HG03280 (cell line): ENCODE data around the gene DDX3Y.

ENCODE experiments used
- ATAC-seq: cut with Tn5 transposase; IDR thresholded peaks from one replicate; pipeline ENCODE4 v1.9.1; 2021; ENCODE audit warnings: mild to moderate bottlenecking, moderate library complexity; ENCODE audit not compliant: unreplicated experiment

DDX3Y gene

DNA sequence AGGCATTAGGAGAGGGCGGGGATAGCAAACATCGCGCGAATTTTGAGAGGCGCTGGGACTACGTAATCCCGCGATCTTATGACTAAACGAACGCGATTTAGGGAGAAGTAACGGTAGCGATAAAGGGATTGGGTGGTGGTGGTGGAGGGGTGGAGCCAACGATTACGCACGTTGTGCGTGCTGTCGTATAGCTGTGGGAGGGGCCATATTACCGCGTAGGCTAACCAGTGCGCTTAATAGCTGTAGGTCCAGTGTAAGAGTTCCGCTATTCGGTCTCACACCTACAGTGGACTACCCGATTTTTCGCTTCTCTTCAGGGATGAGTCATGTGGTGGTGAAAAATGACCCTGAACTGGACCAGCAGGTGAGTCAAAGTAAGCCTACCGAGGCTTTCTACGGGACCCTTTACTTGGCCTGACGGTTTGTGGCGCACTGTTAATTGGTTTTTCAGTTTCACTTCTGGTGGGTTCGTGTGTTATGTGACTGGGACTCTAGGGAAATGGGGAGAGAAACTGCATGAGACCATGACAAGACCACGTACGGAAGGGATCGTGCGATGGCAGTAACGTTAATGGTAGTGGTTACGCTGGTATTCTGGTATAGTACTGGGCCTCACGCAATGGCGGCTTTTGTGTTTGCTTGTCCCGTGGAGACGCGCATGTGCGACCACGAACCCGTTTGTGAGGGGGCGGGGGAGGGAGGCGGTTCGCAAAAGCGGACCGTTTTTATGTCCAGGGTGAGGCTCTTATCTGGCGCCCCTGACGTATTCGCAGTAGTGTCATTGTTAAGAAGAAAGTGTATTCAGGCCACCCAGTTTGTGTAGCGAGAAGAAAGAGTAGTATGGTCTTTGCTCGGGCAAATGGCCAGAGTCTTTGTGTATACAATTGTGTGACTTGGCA, at the start of gene DDX3Y:
TSS of gene DDX3Y (plus strand) at position 251 of the 899 bp plus-strand sequence. CDS start at position 320, 69 bp downstream.
- peak; percentile 87 for ATAC-seq

DNA sequence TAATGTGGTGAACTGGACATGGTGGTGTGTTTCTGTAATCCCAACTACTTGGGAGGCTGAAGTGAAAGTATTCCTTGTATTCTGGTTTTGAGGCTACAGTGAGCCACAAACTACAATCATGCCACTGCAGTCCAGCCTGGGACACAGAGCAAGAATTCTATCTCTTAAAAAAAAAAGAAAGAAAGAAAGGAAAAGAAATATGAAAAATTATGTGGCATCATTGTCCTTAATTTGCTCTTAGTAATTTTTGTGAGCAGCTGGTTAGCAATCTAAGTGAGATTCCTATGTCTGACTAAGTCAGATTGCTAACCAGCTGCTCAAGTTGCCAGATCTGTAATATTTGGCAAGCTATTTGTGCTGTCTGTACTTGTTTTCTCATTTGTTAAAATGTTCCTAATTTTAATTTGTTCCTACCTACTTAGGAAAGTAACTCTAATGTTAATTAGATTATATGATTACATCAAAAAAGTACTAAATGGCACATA, 48.8 kb upstream of the DDX3Y start:
- no peak for ATAC-seq

DNA sequence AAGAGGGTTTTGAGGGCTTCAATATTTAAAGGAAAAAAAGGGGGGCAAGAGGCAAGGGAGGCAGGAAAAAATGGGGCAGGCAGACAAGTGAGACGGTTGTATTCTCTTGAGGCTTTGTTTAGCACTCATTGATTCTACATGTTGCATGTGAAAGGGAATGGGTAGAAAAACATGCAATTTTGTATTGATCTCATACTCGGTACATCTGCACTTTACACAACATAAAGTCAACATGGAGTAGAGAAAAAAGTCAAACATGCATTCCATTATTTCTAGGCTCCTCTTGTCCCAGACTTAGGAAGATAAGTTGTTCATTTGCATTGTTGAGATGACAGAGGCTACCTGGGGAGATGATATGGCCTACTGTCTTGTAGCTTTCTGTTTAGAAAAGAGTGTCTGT, 36.7 kb upstream of the DDX3Y start:
- ATAC-seq, result no peak

DNA sequence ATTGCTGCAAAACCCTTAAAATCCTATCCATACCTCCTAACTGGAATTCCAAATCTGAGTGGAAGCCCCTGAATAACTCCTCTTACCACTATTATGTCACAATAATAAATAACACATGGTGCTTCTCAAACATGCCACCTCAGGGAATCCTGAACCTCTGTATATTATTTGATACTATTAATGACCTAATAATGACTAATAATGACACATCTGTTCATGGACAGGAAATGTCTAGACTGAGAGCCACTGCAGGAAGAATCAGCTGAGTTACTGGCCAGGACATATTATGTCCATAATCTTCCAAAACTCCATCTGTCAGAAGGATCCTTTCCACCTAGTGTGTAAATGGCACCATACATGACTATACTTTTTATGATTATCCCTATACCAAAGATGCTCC, 7.7 kb upstream of the DDX3Y start:
- ATAC-seq, result no peak

DNA sequence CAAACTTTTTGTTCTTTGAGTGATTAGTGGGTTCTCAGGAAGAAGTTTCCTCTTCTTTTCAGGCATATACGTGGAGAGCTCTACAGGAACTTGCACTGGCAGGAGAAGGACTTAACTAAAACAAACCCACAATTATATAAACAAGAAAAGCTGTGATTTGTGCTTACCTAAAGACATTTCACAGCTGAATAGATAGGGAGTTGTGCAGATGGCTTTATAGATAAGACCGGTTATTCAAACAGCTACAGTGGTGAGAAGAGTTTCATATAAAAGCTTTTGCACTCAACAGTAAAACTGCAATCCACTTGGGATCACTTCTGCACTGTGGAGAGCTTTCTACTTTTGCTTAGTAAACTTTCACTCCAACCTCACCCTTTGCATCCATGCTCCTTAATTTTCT, 6.1 kb upstream of the DDX3Y start:
- ATAC-seq, result no peak

DNA sequence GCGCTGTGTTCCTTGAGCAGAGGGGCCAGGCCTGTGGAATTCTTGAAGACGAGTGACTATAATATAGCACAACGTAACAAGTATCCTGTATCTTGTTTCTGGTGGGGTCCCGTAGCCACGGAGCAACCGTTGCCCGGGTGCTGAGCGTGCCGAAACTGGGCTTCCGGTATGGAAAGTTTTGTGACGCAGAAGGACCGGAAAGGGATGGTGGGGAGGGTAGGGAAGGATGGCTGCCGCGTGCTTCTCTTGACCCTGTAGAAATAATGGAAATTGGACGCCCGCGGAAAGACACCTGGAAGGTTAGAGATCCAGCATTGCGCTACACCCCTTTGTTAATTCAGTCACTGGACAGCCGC, 827 bp downstream of the DDX3Y start:
- peak; percentile 44 for ATAC-seq

DNA sequence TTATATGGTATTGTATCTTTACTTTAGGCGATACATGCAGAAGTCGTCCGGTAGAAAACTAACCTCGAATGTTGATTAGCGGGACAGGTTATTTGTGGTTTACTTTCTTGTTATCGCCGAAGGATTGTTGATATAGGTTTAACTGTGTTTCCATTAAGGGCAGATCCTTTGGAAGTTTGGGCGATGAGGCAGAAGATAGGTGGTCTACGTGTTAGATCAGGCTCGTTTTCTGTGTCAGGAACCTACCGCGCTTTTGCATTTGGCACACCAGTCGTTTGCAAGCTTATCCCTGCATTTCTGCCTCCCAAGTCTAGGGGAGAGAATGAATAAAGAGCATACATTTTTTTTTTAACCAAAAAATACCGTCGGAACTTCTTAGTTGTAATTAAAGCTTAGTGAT, 1.2 kb downstream of the DDX3Y start:
- no peak for ATAC-seq

DNA sequence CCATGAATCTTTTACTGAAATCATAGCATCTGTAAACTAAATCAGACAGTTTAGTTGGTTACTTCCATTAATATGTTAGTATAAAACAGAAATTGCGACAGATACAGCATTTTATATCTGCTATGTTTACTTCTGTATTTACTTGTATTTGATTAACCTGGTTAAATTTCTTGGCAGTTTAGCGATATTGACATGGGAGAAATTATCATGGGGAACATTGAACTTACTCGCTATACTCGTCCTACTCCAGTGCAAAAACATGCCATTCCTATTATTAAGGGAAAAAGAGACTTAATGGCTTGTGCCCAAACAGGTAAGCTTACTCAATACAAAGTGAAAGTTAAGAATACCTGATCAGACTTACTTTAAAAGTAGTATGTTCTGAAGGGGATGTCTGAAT, 8.9 kb downstream of the DDX3Y start:
- ATAC-seq, result no peak

DNA sequence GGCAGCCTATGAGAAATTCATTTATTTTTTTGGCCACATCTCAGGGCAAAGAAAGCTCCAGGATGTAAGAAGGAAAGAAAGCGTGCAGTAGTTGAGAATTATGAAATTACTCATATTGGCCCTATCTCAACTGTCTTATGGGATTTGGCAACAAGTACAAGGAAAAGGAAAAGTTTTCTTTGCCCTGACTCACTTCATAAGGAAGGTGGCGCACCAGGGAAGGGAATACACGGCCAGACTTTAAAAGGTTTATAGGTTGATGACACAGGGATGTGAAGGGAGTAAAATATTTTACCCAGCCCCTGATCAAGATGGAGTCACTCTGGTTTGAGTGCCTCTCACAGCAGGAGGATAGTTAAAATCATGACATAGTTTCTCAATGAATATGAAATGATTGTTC, 23.4 kb downstream of the DDX3Y start:
- ATAC-seq, result no peak

DNA sequence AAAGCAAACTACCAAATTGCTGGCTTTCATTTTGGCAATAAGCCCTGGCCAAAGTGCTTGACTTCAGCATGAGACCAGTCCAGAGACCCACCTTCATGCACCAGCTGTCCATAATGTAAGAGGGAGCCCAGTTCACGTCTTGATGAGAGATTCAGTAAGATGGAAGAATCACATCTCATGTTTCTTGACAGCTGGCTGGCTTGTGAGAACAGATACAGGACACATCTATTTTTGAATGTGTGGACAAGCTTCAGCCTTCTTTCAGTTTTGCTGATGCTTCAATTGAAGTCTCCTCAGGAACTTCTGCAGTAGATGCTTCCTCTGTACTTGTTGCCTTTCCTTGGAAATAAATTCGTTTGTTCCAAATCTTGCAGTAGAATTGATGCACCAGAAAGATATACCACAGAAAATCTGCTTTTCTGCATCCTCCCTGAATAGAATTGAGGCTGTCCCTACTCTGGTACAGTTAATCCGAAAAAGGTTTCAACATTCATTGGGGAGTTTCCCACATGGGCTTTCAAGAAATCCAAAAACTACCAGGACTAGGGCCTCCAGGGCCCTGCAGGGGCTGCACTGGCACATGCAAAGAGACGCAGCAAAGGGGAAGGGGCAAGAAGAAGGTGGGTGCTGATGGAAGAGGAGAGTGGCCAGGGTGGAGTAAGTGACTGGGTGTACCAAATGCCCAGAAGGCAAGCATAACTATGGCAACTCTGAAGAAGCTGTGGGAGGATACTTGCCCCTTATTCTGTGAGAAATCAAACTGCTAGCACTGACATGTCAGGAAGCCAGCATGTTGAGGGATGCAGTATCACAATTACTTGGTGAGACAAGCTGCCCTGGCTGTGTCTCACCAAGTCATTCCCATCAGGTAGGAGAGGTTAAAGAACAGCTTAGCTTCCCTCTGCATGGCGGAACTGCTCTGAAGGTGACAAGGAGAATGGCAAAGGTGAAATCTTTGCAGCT, 37.3 kb downstream of the DDX3Y start:
- ATAC-seq, result no peak
